HG02870 (cell line): ENCODE data around the gene IL2RA.
"Not testable (repeated sequence)": the region's sequence is repeated elsewhere in the genome, so short reads cannot be mapped to it uniquely, and the experiment has no call there.

Source experiments
- ATAC-seq: cut with Tn5 transposase; IDR thresholded peaks from one replicate; pipeline ENCODE4 v1.9.1; 2021; ENCODE audit warnings: mild to moderate bottlenecking, moderate library complexity; ENCODE audit not compliant: unreplicated experiment

The IL2RA gene

DNA sequence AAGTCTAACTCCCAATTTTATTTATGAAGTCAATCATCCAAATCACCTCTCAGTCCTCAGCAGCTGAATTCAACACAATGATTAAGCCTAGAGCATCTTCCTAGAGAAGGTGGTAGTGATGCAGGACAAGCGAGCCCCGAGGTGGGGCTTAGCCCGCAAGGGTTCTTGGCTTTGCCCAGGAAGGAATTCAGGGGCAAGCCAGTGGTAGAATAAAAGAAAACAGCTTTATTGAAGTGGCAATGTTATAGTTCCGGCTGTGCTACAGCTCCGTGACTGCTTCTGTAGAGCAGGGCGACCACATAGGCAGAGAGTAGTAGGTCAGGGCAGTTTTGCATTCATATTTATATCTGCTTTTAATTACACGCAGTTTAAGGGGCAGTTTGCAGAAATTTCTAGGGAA lies 18.1 kb downstream of the IL2RA start:
- ATAC-seq = no peak

- ATAC-seq = not testable (repeated sequence)
Observed at GRCh38 chr10:6043377-6043776, 18.8 kb downstream of the IL2RA start.

- ATAC-seq = no peak
Observed at GRCh38 chr10:6040205-6040604, 22.0 kb downstream of the IL2RA start.

DNA sequence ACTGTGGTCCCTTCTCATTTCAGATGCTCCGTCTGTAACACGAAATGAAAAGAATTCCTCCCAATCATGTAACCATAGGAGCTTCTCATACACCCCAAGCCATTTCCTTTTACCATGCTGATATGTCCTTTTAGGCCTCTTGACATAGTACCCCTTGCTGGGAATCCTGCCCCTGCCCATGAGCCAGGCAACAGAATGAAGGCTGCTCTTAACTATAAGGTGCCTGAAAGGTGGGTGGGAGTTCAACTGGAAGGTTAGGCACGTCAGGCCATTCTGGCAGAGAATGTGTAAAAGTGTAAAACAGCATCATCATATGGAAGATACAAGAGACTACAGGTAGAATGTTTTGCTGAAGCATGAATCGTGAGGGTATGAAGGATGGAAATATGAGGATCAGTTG lies 22.5 kb downstream of the IL2RA start:
- no peak for ATAC-seq

DNA sequence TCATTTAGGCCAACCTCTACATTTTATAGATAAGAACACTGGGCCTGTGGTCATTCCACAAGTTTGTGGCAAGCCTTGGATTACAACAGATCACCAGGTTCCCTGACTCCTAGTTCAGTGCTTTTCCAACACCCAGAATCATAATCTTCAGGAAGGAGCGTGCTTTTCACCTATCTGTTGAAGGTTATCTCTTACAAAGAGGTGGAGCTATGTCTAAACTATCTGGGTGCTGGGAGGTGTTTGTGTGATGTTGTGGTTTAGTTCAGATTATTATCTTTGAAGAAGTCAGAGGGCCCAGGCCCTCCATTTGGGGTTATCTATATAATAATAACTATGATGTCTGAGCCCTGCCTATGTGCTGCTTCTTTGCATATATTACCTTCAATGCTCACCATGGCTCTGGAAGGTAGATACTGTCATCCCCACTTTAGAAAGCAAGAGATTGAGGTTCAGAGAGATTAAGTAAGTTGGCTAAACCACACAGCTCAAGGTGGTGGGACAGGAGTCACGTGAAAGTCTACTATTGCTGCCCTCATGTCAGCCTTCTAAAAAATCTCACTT lies 24.0 kb downstream of the IL2RA start:
- no peak for ATAC-seq

DNA sequence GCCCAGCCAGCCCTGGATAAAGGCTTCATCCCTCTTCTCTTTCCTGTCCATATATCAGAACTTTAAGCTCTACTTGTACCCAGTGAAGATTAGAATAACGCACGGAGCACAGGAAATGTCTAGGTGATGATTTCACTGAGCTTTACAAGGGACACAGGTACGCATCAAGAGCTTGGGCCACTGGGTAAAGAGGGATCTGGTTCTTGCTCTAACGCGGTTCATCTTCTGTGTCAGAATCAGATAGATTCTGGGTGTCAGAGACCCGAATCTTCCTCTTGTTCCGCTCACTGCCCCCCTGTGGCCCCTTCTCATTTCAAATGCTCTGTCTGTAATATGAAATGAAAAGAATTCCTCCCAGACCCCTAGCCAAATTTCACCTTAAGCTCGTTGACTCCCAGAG lies 24.7 kb downstream of the IL2RA start:
- ATAC-seq = no peak

GRCh38 chr10:6036861-6037321 lies 25.3 kb downstream of the IL2RA start:
- no peak for ATAC-seq

- no peak for ATAC-seq
Observed at GRCh38 chr10:6035931-6036575, 26.1 kb downstream of the IL2RA start.

DNA sequence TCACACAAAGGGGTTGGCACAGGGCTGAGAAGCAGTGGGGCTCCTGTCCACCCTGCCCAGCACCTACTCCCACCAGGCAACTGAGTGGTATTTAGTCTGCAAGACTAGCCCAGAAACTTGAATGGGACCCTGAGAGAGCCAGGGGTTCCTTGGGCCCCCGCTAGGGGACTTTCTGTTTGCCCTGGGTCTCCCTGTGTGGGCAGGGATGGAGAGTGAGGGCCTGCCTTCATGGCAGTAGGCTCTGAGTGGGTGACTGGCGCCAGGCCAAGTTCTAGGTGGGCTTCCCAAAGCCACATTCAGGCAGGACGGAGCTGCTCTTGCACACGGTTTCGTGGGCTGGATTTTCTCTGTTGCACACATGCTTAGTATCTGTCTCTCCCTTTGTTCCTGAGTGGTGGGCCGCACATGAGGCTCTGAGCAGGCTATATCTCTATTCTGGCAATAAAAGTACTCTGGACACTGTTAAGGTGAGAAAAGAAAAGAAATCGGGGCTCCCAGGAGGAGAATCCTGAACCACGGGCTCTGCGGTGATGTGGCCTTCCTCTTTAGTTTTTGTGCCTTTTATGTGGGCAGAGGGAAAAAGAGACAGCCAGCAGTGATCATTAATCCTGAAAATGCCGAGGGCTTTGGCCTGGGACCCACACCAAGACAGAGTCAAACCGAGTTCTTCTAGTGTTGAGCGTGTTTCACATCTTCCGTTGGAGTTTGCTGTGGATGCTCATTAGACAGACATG lies 26.9 kb downstream of the IL2RA start:
- no peak for ATAC-seq

GRCh38 chr10:6034371-6034770 lies 27.8 kb downstream of the IL2RA start:
- ATAC-seq = no peak

- ATAC-seq = no peak
Observed at GRCh38 chr10:6033954-6034353, 28.2 kb downstream of the IL2RA start.

- ATAC-seq = no peak
Observed at GRCh38 chr10:6030940-6031339, 31.2 kb downstream of the IL2RA start.

DNA sequence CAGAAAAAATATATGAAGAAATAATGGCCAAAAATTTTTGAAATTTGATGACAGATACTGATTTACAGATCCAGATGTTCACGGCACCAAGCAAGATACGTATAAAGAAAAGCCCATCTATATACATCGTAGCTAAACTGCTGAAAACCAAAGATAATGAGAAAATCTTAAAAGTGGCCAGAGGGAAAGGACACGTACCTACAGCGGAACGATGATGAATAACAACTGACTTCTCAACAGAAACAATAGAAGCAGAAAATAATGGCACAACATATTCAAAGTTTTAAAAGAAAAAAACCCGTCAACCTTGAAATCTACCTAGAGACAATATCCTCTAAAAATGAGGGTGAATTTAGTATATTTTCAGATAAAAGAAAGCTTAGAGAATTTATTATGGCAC lies 31.9 kb downstream of the IL2RA start:
- no peak for ATAC-seq

GRCh38 chr10:6027929-6028328 lies 34.2 kb downstream of the IL2RA start:
- ATAC-seq = no peak

- no peak for ATAC-seq
Observed at GRCh38 chr10:6025683-6026255, 36.4 kb downstream of the IL2RA start.

DNA sequence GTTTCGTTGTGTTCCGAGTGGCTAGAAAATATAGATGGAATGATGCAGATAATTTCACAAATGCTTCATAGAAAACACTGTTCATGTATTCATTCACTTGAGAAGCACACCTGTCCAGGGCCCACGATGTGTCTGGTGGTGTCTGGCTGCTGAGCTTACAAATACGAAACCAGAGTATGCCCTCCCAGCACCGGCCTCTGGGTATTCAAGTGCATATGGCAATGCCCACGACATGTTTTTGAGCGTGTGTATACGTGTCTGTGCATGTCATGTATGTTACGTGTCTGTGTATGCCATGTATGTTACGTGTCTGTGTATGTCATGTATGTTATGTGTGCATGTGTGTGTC lies 37.9 kb downstream of the IL2RA start:
- ATAC-seq = no peak

GRCh38 chr10:6023661-6024333 lies 38.4 kb downstream of the IL2RA start:
- no peak for ATAC-seq

- no peak for ATAC-seq
Observed at GRCh38 chr10:6022660-6023059, 39.5 kb downstream of the IL2RA start.

- ATAC-seq = no peak
Observed at GRCh38 chr10:6020826-6021225, 41.3 kb downstream of the IL2RA start.

GRCh38 chr10:6019796-6020195 lies 42.4 kb downstream of the IL2RA start:
- ATAC-seq = no peak

GRCh38 chr10:6019010-6019782 lies 43.0 kb downstream of the IL2RA start:
- ATAC-seq = no peak
